Vagina (tissue), 2 donors: ENCODE results near the gene XAF1. TPM values are rescaled to one million over a fixed set of nuclear protein-coding genes. Genes with fewer than 3 reads are reported as not detected.

Experiments used
- DNase-seq, 2 donors: peaks; one replicate each; pipeline ENCODE4 v3.0.0-alpha.2; 2017; ENCODE audit errors: extremely low spot score in 2 of 2
- H3K27ac ChIP-seq: fragments of 200-600 bp; sonication (generic); one replicate; pipeline ENCODE4 v1.5.1; 2019
- H3K27me3 ChIP-seq: fragments of 200-600 bp; sonication (generic); one replicate; pipeline ENCODE4 v1.5.1; 2019
- H3K36me3 ChIP-seq, 2 donors: fragments of 200-600 bp; sonication (generic); one replicate each; pipeline ENCODE4 v1.5.1; 2017 to 2019
- H3K4me1 ChIP-seq: fragments of 200-600 bp; sonication (generic); one replicate; pipeline ENCODE4 v1.5.1; 2019
- H3K4me3 ChIP-seq, 2 donors: fragments of 200-600 bp; sonication (generic); 1 replicate in 1 of 2; 2 replicates in 1 of 2; pipeline ENCODE4 v1.5.1; 2016 to 2019
- H3K9me3 ChIP-seq: fragments of 200-600 bp; sonication (generic); one replicate; pipeline ENCODE4 v1.5.1; 2019
- POLR2A ChIP-seq, 2 donors: fragments of 450-650 bp; IDR thresholded peaks; one replicate each; pipeline ENCODE4 v1.6.1; 2017; ENCODE audit warnings: antibody characterized with exemption in 2 of 2, mild to moderate bottlenecking in 2 of 2, moderate library complexity in 2 of 2
- POLR2AphosphoS5 ChIP-seq, 2 donors: sonication (generic); formaldehyde crosslinking; IDR thresholded peaks; one replicate each; pipeline ENCODE4 v1.9.0; 2017; ENCODE audit warnings: antibody characterized with exemption in 2 of 2, mild to moderate bottlenecking in 2 of 2, low read depth in 1 of 2; ENCODE audit not compliant: insufficient read depth in 1 of 2
- intact Hi-C: fragments of 100-400 bp; cut with DNase I; formaldehyde crosslinking; loops from one replicate; pipeline ENCODE4 v1.15.1; 2023
- total RNA-seq: library from RNA; depleted of rRNA; stranded (reverse); fragments of >200 nt; gene quantifications from one replicate; pipeline ENCODE4 v1.2.3, GENCODE V29; 2016
- TF ChIP-seq, protein P1 (sequence below), 3 experiments: fragments of 450-650 bp in 2 of 3; fragments of 200-600 bp in 1 of 3; sonication (generic) in 1 of 3; IDR thresholded peaks; one replicate each; pipeline ENCODE4 v1.5.1; 2017 to 2019; ENCODE audit warnings: antibody characterized with exemption in 3 of 3, mild to moderate bottlenecking in 2 of 3, moderate library complexity in 2 of 3

XAF1 gene
- total RNA-seq, 1 donor from 2014 or later, result 43.0 TPM

DNA sequence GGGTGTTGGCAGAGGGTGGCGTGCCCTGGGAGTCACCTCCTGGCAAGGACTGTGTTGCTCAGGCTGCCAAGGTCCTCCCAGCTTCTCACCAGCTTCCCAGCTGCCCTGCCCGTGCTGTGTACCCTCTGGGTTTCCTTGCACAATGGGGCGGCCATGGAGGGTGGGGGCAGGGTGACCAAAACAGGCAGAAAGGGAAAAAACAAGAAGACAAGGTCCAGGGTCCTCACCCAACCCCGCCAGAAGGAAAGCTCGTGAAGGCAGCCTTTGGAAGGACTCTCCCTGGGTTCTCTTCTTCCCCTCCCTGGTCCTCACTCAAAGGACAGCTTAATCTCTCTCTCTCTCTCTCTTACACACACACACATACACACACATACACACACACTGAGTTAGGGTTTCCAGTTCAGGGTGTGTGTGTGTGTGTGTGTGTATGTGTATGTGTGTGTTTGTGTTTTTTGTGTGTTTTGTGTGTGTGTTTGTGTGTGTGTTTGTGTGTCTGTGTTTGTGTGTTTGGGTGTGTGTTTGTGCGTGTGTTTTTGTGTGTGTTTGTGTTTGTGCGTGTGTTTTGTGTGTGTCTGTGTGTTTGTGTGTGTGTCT is 44.7 kb upstream of the XAF1 start:
- intact Hi-C loops, result no loop called here
- peak in 1 of 2 donors; percentile 77 for DNase-seq

DNA sequence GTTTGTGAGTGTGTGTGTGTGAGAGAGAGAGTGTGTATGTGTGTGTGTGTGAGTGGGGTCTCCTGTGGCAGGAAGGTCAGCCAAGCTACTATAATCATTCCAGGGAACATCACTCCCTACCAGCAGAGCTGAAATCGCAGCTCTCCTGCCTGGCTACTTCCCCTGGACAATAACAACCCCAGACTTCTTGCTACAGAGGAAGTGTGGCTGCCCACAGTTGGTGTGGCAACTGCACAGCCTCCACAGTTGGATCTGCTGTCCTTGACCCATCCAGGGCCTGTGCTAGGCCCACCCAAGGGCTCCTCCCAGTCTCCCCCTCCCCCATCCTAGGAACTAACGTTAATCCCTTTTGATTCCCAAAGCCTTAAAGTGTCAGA is 44.2 kb upstream of the XAF1 start:
- Histone ChIP-seq H3K27me3 (no peaks in the 10 kb centered on the region), H3K4me1 (peaks cover 22% of the 10 kb centered on the region), H3K4me3 (no peak overlapping the region), H3K36me3 (no peaks in the 10 kb centered on the region), H3K9me3 (no peaks in the 10 kb centered on the region), H3K27ac (no peak overlapping the region)
- intact Hi-C loops, result no loop called here
- TF ChIP-seq POLR2AphosphoS5 (IDR thresholded peaks at IDR 0.05; ENCODE audit: insufficient read depth in 1 of 2, low read depth in 1 of 2), result no peak
- TF ChIP-seq, protein P1, sequence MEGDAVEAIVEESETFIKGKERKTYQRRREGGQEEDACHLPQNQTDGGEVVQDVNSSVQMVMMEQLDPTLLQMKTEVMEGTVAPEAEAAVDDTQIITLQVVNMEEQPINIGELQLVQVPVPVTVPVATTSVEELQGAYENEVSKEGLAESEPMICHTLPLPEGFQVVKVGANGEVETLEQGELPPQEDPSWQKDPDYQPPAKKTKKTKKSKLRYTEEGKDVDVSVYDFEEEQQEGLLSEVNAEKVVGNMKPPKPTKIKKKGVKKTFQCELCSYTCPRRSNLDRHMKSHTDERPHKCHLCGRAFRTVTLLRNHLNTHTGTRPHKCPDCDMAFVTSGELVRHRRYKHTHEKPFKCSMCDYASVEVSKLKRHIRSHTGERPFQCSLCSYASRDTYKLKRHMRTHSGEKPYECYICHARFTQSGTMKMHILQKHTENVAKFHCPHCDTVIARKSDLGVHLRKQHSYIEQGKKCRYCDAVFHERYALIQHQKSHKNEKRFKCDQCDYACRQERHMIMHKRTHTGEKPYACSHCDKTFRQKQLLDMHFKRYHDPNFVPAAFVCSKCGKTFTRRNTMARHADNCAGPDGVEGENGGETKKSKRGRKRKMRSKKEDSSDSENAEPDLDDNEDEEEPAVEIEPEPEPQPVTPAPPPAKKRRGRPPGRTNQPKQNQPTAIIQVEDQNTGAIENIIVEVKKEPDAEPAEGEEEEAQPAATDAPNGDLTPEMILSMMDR (IDR thresholded peaks at IDR 0.05), result no peak
- no peak for TF ChIP-seq POLR2A (IDR thresholded peaks at IDR 0.05)
- DNase-seq, result no peak

More for the DNA sequence above, 44.7 kb upstream of the XAF1 start:
- H3K27ac ChIP-seq, result no peak overlapping the region
- peaks cover 22% of the 10 kb centered on the region for H3K4me1 ChIP-seq
- H3K9me3 ChIP-seq, result no peaks in the 10 kb centered on the region
- H3K36me3 ChIP-seq, result no peaks in the 10 kb centered on the region
- TF ChIP-seq POLR2AphosphoS5 (IDR thresholded peaks at IDR 0.05; ENCODE audit: insufficient read depth in 1 of 2, low read depth in 1 of 2), result peak in 1 of 2 donors; percentile 14
- TF ChIP-seq, protein P1 (IDR thresholded peaks at IDR 0.05), result no peak
- no peaks in the 10 kb centered on the region for H3K27me3 ChIP-seq
- H3K4me3 ChIP-seq, result no peak overlapping the region

DNA sequence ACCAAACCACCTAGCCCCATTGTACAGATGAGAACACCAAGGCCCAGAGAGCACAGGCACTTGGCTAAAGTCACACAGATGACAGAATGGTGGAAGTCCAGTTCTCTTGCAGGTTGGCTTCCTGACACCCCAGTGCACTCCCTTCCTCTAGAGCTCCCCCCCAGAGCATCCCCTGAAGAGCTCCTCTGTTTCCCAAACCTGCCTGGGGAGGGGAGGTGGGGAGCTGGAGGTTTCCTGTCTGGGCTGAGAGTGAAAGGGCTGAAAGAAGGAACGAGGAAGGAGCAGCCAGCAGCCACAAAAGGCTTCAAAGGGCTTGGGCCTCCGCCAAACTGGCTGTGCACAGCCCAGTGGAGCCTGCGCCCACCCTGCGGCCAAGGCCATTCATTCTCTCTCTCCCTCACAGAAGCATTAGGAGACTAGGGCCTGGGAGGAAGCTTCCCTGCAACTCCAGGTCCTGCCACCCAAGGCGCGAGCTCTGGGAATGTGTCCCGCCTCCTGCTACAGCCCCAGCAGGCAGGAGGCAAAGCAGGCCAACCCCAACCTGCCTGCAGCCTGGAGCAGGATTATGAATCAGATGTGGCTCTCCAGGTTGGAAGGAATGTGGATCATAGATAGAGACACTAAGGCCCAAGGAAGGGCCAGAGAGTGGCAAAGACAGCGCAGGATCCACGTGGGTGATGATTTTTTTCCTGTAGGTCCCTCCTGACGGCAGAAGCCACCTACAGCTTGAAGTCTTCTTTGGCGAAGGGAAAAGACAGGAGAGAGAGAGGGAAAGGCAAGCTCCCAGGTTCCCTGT is 43.6 kb upstream of the XAF1 start:
- Histone ChIP-seq H3K27me3 (no peaks in the 10 kb centered on the region), H3K9me3 (no peaks in the 10 kb centered on the region), H3K4me3 (peak overlapping the region in 1 of 2 donors; percentile 14), H3K27ac (no peak overlapping the region), H3K4me1 (peaks cover 22% of the 10 kb centered on the region), H3K36me3 (no peaks in the 10 kb centered on the region)
- intact Hi-C loops, result no loop called here
- TF ChIP-seq POLR2AphosphoS5 (IDR thresholded peaks at IDR 0.05; ENCODE audit: insufficient read depth in 1 of 2, low read depth in 1 of 2) (no peak), POLR2A (IDR thresholded peaks at IDR 0.05) (no peak)
- TF ChIP-seq, protein P1 (IDR thresholded peaks at IDR 0.05), result no peak
- DNase-seq, result peak in 1 of 2 donors; percentile 67

DNA sequence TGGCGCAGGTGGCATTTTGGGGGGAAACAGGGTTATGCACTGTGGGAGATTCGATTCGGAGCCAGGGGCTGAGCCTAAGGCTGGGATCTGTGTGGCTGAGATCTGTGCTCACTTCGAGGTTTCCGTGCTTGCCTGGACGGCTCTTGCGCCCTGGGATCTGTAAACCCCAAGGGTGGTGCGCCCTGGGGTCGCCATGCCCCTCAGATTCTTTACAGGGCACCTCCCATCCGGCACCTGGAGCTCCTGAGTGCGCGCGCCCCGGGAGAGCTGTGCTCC is 43.1 kb upstream of the XAF1 start:
- no peaks in the 10 kb centered on the region for H3K27me3 ChIP-seq
- no peak overlapping the region for H3K27ac ChIP-seq

More for the DNA sequence above, 43.1 kb upstream of the XAF1 start:
- no peaks in the 10 kb centered on the region for H3K9me3 ChIP-seq
- intact Hi-C loops, result no loop called here
- TF ChIP-seq POLR2AphosphoS5 (IDR thresholded peaks at IDR 0.05; ENCODE audit: insufficient read depth in 1 of 2, low read depth in 1 of 2) (no peak), POLR2A (IDR thresholded peaks at IDR 0.05) (no peak)
- TF ChIP-seq, protein P1 (IDR thresholded peaks at IDR 0.05), result no peak
- no peaks in the 10 kb centered on the region for H3K36me3 ChIP-seq
- peak overlapping the region; percentile 14 to 30 for H3K4me3 ChIP-seq
- DNase-seq, result no peak
- peaks cover 22% of the 10 kb centered on the region for H3K4me1 ChIP-seq
